ENCODE data around the gene AUTS2. TPM values are rescaled to one million over a fixed set of nuclear protein-coding genes. Genes with fewer than 3 reads are reported as not detected.

AUTS2 gene
- total RNA-seq, 2 donors from 2014 or later, result 0.53 to 2.2 TPM

- Mint-ChIP-seq H3K9me3 (no peaks in the 10 kb centered on the region), H3K36me3 (no peaks in the 10 kb centered on the region), H3K27ac (no peak overlapping the region)
- ATAC-seq (no peak), DNase-seq (ENCODE audit: low spot score in 2 of 2) (no peak)
These were observed 408.1 kb downstream of the AUTS2 start for GRCh38 chr7:70006261-70006920.

- H3K27ac Mint-ChIP-seq, result no peak overlapping the region
- H3K9me3 Mint-ChIP-seq, result peaks cover 0 to 4% of the 10 kb centered on the region in 2 donors
- ATAC-seq (no peak), DNase-seq (ENCODE audit: low spot score in 2 of 2) (no peak)
- no peaks in the 10 kb centered on the region for H3K36me3 Mint-ChIP-seq
These were observed 410.2 kb downstream of the AUTS2 start for GRCh38 chr7:70008466-70008865.

GRCh38 chr7:70014472-70015177 is 416.4 kb downstream of the AUTS2 start:
- DNase-seq (ENCODE audit: low spot score in 2 of 2), result no peak

GRCh38 chr7:70015353-70015752 is 417.1 kb downstream of the AUTS2 start:
- peaks cover 0 to 8% of the 10 kb centered on the region in 2 donors for H3K36me3 Mint-ChIP-seq
- H3K27ac Mint-ChIP-seq, result no peak overlapping the region
- peaks cover 0 to 4% of the 10 kb centered on the region in 2 donors for H3K9me3 Mint-ChIP-seq
- DNase-seq (ENCODE audit: low spot score in 2 of 2) (no peak), ATAC-seq (no peak)

More at GRCh38 chr7:70014472-70015177, 416.4 kb downstream of the AUTS2 start:
- no peak for ATAC-seq
- Mint-ChIP-seq H3K27ac (no peak overlapping the region), H3K9me3 (peaks cover 0 to 4% of the 10 kb centered on the region in 2 donors), H3K36me3 (peaks cover 0 to 8% of the 10 kb centered on the region in 2 donors)

DNA sequence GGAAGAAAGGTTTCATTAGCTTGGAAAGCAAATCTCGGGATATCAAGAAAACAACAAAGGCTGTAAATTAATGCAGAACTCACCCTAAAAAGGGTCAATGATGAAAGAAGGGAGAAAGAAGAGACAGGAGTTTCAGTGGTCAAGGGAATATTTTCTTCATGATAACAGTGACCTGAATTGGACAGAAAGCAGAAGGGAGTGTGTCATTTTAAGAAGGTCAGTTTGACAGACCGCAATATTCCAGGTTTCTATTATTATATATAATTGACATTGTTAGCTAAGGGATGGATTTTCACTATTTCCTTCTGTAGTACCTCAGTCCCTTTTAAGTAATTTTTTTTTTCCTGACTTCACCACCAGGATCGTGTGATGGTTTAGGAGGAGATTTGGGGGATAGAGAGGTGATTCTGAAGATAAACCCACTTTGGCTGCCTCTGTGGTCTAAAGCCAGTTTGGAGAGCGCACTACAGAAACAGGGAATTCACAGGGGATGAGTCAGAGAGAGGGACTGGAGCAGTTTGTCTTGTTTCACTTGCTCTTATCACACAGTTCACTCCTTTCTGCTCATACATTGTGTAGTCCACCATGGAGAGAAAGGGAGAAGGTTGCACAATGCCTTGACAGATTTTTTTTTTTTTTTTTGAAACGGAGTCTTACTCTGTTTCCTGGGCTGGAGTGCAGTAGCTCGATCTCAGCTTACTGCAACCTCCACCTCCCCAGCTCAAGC is 417.9 kb downstream of the AUTS2 start:
- DNase-seq (ENCODE audit: low spot score in 2 of 2) (no peak), ATAC-seq (no peak)
- H3K36me3 Mint-ChIP-seq, result peaks cover 0 to 8% of the 10 kb centered on the region in 2 donors
- H3K9me3 Mint-ChIP-seq, result peaks cover 0 to 4% of the 10 kb centered on the region in 2 donors
- H3K27ac Mint-ChIP-seq, result no peak overlapping the region

- Mint-ChIP-seq H3K9me3 (peaks cover 0 to 3% of the 10 kb centered on the region in 2 donors), H3K27ac (no peak overlapping the region), H3K36me3 (peaks cover 0 to 8% of the 10 kb centered on the region in 2 donors)
- DNase-seq (ENCODE audit: low spot score in 2 of 2) (no peak), ATAC-seq (no peak)
These were observed 419.1 kb downstream of the AUTS2 start for GRCh38 chr7:70017357-70017756.

DNA sequence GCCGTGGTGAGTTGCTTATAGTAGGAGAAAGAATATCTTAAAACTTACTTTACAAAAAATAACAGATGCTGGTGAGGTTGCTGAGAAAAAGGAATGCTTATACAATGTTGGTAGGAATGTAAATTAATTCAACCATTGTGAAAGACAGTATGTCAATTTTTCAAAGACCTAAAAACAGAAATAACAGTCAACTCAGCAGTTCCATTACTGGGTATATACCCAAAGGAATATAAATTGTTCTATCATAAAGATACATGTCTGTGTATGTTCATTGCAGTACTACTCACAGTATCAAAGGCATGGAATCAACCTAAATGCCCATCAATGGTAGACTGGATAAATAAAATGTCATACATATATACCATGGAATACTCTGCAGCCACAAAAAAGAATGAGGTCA is 420.4 kb downstream of the AUTS2 start:
- Mint-ChIP-seq H3K9me3 (no peaks in the 10 kb centered on the region), H3K27ac (no peak overlapping the region), H3K36me3 (peaks cover 0 to 8% of the 10 kb centered on the region in 2 donors)
- no peak for ATAC-seq
- DNase-seq (ENCODE audit: low spot score in 2 of 2), result no peak

DNA sequence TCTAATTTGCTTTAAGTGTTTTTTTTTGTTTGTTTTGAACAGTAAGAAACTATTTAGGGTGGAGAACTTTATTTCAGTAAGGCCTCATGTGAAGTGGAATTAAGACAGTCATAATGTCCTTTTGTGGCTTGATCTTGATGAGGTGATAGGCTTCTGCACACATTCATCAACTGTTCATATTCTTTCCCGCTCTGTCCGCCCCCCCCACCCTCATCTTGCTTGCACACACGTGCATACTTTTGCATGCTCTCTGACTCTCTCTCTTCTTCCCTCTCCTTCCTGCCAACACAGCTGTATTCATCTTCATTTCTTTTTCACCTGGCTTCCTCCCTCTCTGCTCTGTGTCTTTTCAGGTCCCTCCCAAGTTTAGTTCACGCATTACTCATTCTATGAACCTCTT is 429.6 kb downstream of the AUTS2 start:
- no peak overlapping the region for H3K27ac Mint-ChIP-seq
- peaks cover 0 to 10% of the 10 kb centered on the region in 2 donors for H3K36me3 Mint-ChIP-seq
- DNase-seq (ENCODE audit: low spot score in 2 of 2), result no peak
- peaks cover 8 to 11% of the 10 kb centered on the region in 2 donors for H3K9me3 Mint-ChIP-seq
- peak in 1 of 2 donors; percentile 16 for ATAC-seq

DNA sequence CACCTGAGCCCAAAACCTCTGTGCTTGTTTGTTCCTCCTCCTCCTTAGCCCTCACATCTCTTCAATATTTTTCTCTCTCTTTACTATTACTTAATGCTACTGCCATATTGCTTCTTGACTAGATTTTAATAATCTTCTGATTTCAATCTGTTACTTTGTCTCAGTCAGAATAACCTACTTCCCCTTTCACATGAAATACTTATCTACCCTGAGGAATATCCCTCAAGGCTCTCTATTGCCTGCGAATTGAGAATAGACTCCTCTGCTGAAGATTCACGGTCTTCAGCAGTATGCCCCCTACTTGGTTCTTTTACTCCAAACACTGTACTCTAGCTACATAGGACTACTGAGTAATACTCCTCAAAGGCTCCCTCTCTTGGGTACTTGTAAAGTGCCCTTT is 430.3 kb downstream of the AUTS2 start:
- no peak overlapping the region for H3K27ac Mint-ChIP-seq
- no peak for ATAC-seq

GRCh38 chr7:70029993-70030392 is 431.7 kb downstream of the AUTS2 start:
- H3K36me3 Mint-ChIP-seq, result peaks cover 0 to 10% of the 10 kb centered on the region in 2 donors
- H3K9me3 Mint-ChIP-seq, result peaks cover 8 to 11% of the 10 kb centered on the region in 2 donors
- H3K27ac Mint-ChIP-seq, result no peak overlapping the region
- ATAC-seq (no peak), DNase-seq (ENCODE audit: low spot score in 2 of 2) (no peak)

More for the DNA sequence above, 430.3 kb downstream of the AUTS2 start:
- H3K36me3 Mint-ChIP-seq, result peaks cover 0 to 10% of the 10 kb centered on the region in 2 donors
- peaks cover 8 to 11% of the 10 kb centered on the region in 2 donors for H3K9me3 Mint-ChIP-seq
- DNase-seq (ENCODE audit: low spot score in 2 of 2), result no peak

DNA sequence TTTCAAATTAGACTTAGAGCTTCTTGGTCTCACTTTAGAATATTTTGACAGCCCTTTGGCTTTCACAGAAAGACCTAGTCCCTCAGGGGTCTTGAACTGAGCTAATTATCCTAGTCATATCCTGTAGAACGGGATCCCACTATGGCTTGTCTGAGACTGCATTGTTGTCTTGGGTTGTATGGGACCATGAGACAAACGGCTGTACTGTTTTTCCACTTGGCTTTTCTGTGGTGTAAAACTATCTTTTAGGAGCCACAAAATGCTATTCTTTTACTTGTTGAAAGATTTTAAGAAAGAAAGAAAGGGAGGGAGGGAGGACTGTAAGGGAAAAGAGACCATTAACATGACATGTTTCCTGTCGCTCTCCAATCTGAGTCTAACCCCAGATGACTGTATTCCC is 432.5 kb downstream of the AUTS2 start:
- ATAC-seq (no peak), DNase-seq (ENCODE audit: low spot score in 2 of 2) (no peak)
- H3K9me3 Mint-ChIP-seq, result peaks cover 8 to 11% of the 10 kb centered on the region in 2 donors
- no peak overlapping the region for H3K27ac Mint-ChIP-seq
- peaks cover 0 to 10% of the 10 kb centered on the region in 2 donors for H3K36me3 Mint-ChIP-seq

- peaks cover 8 to 11% of the 10 kb centered on the region in 2 donors for H3K9me3 Mint-ChIP-seq
- ATAC-seq (no peak), DNase-seq (ENCODE audit: low spot score in 2 of 2) (no peak)
- peaks cover 0 to 10% of the 10 kb centered on the region in 2 donors for H3K36me3 Mint-ChIP-seq
- no peak overlapping the region for H3K27ac Mint-ChIP-seq
These were observed 433.0 kb downstream of the AUTS2 start for GRCh38 chr7:70031245-70031644.

DNA sequence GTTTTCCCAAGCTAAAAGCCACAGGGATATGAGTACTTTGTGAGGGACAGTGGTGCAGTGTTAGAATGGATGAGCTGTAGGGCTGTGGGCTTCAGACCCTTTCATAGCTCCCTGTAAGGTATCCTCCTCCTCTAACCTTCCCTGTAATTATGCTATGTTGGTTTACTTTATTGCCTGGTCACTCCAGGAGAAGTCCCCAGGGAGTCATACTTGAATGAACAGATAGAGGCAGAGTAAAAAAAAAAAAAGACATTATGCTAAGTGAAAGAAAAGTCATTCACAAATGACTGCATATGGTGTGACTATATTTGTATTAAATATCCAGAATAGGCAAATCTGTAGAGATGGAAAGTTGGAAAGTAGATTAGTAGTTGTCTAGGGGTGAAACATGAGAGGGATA is 434.4 kb downstream of the AUTS2 start:
- ATAC-seq (no peak), DNase-seq (ENCODE audit: low spot score in 2 of 2) (no peak)
- Mint-ChIP-seq H3K9me3 (peaks cover 8 to 11% of the 10 kb centered on the region in 2 donors), H3K36me3 (peaks cover 0 to 10% of the 10 kb centered on the region in 2 donors), H3K27ac (no peak overlapping the region)

GRCh38 chr7:70033226-70033625 is 435.0 kb downstream of the AUTS2 start:
- DNase-seq (ENCODE audit: low spot score in 2 of 2) (no peak), ATAC-seq (no peak)
- no peak overlapping the region for H3K27ac Mint-ChIP-seq
- H3K9me3 Mint-ChIP-seq, result peaks cover 5 to 7% of the 10 kb centered on the region in 2 donors
- H3K36me3 Mint-ChIP-seq, result peaks cover 0 to 7% of the 10 kb centered on the region in 2 donors

DNA sequence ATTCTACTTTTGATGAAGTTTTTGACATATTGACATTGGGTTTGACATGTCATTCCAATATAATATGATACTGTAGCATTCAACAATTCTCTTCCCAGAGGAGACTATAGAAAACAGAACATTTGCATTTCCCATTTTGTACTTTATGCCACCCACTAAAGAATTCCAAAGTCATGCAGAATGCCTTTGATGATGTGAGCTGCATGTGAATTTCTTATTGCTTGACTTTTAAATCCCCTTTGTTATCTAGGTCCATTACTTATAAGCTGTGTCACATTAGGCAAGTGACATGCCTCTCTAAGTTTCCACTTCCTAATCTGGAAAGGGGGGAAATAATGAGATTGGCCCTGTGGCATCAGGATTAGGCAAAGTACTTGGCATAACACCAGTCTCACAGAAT is 436.7 kb downstream of the AUTS2 start:
- Mint-ChIP-seq H3K36me3 (no peaks in the 10 kb centered on the region), H3K9me3 (peaks cover 0 to 4% of the 10 kb centered on the region in 2 donors), H3K27ac (no peak overlapping the region)
- DNase-seq (ENCODE audit: low spot score in 2 of 2) (no peak), ATAC-seq (no peak)

- Mint-ChIP-seq H3K9me3 (peaks cover 0 to 4% of the 10 kb centered on the region in 2 donors), H3K36me3 (no peaks in the 10 kb centered on the region), H3K27ac (no peak overlapping the region)
- DNase-seq (ENCODE audit: low spot score in 2 of 2) (no peak), ATAC-seq (no peak)
These were observed 437.2 kb downstream of the AUTS2 start for GRCh38 chr7:70035519-70035918.

GRCh38 chr7:70035955-70036354 is 437.7 kb downstream of the AUTS2 start:
- Mint-ChIP-seq H3K27ac (no peak overlapping the region), H3K36me3 (no peaks in the 10 kb centered on the region), H3K9me3 (peaks cover 0 to 4% of the 10 kb centered on the region in 2 donors)
- DNase-seq (ENCODE audit: low spot score in 2 of 2) (no peak), ATAC-seq (no peak)

Data from activated naive CD4-positive, alpha-beta T cell treated with anti-CD3 and anti-CD28 coated beads, Interleukin-2, amount 50 U/mL, for 72 hours (primary cell).